K562 (cell line): ENCODE measurements around the gene DOCK8. TPM values are rescaled to one million over a fixed set of nuclear protein-coding genes. Genes with fewer than 3 reads are reported as not detected.

ENCODE experiments used
- CEBPG ChIP-seq, 3 experiments: fragments of 200-800 bp in 1 of 3; sonication (Bioruptor generic) in 1 of 3; sonication (generic) in 1 of 3; formaldehyde crosslinking in 1 of 3; IDR thresholded peaks in 2 of 3; conservative IDR thresholded peaks in 1 of 3; 2 replicates each; pipeline versions ENCODE4 v1.6.1 to v1.8.0; 2016 to 2022; ENCODE audit warnings: missing compliant biosample characterization in 2 of 3, missing genetic modification characterization in 2 of 3, mild to moderate bottlenecking in 1 of 3, missing genetic modification reagents in 1 of 3
- CXXC5 ChIP-seq: fragments of 250-450 bp; sonication (Bioruptor Pico); IDR thresholded peaks from 2 replicates; pipeline ENCODE4 v1.8.0; 2022; ENCODE audit warnings: inconsistent platforms, mild to moderate bottlenecking, moderate library complexity
- KHSRP ChIP-seq: fragments of 450-650 bp; IDR thresholded peaks from 2 replicates; pipeline ENCODE4 v1.6.1; 2017
- STAT5B ChIP-seq: fragments of 250-450 bp; sonication (Bioruptor Pico); IDR thresholded peaks from 2 replicates; pipeline ENCODE4 v1.8.0; 2021; ENCODE audit warnings: mild to moderate bottlenecking, inconsistent platforms
- ZKSCAN3 ChIP-seq: fragments of 250-450 bp; sonication (Bioruptor Pico); IDR thresholded peaks from 2 replicates; pipeline ENCODE4 v1.4.0; 2020
- ZNF12 ChIP-seq: sonication (generic); formaldehyde crosslinking; IDR thresholded peaks from 2 replicates; pipeline ENCODE4 v1.4.0; 2020; ENCODE audit warnings: mild to moderate bottlenecking, missing genetic modification reagents
- ZNF507 ChIP-seq: conservative IDR thresholded peaks from 2 replicates; pipeline ENCODE4 v1.6.1; 2017; ENCODE audit warnings: missing genetic modification characterization, missing compliant biosample characterization
- ZNF699 ChIP-seq: fragments of 250-450 bp; sonication (Bioruptor Pico); IDR thresholded peaks from 2 replicates; pipeline ENCODE4 v1.8.0; 2021; ENCODE audit warnings: mild to moderate bottlenecking, moderate library complexity; ENCODE audit not compliant: insufficient replicate concordance
- polyA plus RNA-seq, 8 experiments: library from polyadenylated mRNA; depleted of rRNA in 4 of 8; stranded (reverse) in 5 of 8; unstranded in 3 of 8; fragments of >200 nt; fragmentation: Nextera tagmentation in 2 of 8; fragmentation: Illumina TruSeq in 1 of 8; extraction: Ambion mirVana in 2 of 8; extraction: Trizol in 1 of 8; gene quantifications; 2 replicates each; pipeline versions ENCODE4 v1.2.1 to v1.2.3, GENCODE V29; 2011 to 2014; ENCODE audit warnings: inconsistent platforms in 1 of 8, missing spikeins in 1 of 8
- total RNA-seq, 7 experiments: library from RNA; depleted of rRNA in 6 of 7; stranded (reverse); fragments of >200 nt in 6 of 7; fragmentation: Illumina TruSeq in 2 of 7; extraction: Trizol in 2 of 7; gene quantifications; 2 replicates each; pipeline versions ENCODE4 v1.2.1 to v1.2.3, GENCODE V29; 2011 to 2021; ENCODE audit warnings: low replicate concordance in 1 of 7
- TF ChIP-seq, protein P1 (sequence below): fragments of 250-450 bp; sonication (Bioruptor Pico); IDR thresholded peaks from 2 replicates; pipeline ENCODE4 v1.8.0; 2021; ENCODE audit warnings: mild to moderate bottlenecking, moderate library complexity
- TF ChIP-seq, protein P2 (sequence below), 3 experiments: IDR thresholded peaks in 2 of 3; conservative IDR thresholded peaks in 1 of 3; 2 replicates each; pipeline ENCODE4 v1.5.1; 2011 to 2012; ENCODE audit warnings: low read length in 3 of 3, mild to moderate bottlenecking in 3 of 3, control low read depth in 2 of 3, improper control_type of control experiment in 1 of 3, inconsistent platforms in 1 of 3, low read depth in 1 of 3, mixed read lengths in 1 of 3, moderate library complexity in 1 of 3; ENCODE audit not compliant: insufficient read depth in 2 of 3
- TF ChIP-seq, protein P3 (sequence below): fragments of 250-450 bp; sonication (Bioruptor Pico); IDR thresholded peaks from 2 replicates; pipeline ENCODE4 v1.9.0; 2021; ENCODE audit warnings: mild to moderate bottlenecking
- TF ChIP-seq, protein P4 (sequence below): fragments of 450-650 bp; IDR thresholded peaks from 2 replicates; pipeline ENCODE4 v1.6.1; 2017; ENCODE audit warnings: antibody characterized with exemption, mild to moderate bottlenecking
- TF ChIP-seq, protein P5 (sequence below): fragments of 450-650 bp; formaldehyde crosslinking; IDR thresholded peaks from 2 replicates; pipeline ENCODE4 v1.4.0; 2020; ENCODE audit warnings: mild to moderate bottlenecking
- TF ChIP-seq, protein P6 (sequence below): sonication (generic); formaldehyde crosslinking; IDR thresholded peaks from 2 replicates; pipeline ENCODE4 v1.8.0; 2022; ENCODE audit warnings: mild to moderate bottlenecking, missing genetic modification reagents

Gene DOCK8
- total and polyA plus RNA-seq, 9 of the 15 experiments (the other 6 are each of a cell fraction or from before 2014, with no cell fraction given), result 14.4 to 53.8 (median 25.1) TPM

DNA sequence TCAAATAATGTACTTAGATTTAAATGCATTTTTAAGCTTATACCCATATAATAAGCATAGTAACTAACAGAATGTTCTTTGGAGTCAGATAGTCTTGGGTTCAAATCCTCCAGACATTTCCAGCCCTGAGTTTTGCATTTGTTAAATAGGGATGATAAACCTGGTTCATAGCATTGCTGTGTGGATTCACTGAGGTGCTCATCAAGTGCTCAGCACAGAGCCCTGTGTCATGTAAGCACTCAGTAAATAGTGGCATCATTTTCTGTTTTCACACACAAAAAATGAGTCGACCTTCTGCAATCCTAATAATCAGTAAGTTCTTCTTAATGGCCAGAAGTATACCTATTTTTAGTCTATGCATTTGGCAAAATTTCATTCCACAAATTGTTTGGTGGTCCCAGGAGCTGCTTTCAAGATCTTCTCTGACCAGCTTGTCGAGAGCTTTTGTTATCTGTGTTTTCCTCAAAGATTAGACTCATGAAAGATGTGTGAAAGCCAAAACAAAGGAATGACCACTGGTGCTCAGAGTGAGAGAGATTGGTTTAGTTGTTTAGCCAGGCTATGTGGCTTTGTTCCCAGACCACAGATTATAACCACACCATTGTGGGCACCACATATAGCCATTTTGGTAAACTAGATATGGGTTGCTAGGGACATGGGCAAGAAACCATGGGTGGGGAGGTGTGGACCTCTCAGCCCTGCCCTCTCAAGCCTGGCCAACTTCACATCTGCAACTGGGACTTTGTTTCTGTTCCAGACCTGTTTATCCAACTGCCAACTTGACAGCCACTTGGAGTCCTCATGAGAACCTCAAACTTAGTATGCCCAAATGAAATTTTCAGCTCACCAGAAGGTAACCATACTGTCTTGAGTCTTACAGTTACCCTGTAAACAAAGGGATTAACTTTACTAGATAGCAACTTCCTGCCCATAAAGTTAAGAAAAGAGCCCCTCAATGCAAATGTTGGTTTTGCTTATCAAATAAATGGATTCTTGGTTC, 45.0 kb downstream of the DOCK8 start (continued):
- TF ChIP-seq, protein P1, sequence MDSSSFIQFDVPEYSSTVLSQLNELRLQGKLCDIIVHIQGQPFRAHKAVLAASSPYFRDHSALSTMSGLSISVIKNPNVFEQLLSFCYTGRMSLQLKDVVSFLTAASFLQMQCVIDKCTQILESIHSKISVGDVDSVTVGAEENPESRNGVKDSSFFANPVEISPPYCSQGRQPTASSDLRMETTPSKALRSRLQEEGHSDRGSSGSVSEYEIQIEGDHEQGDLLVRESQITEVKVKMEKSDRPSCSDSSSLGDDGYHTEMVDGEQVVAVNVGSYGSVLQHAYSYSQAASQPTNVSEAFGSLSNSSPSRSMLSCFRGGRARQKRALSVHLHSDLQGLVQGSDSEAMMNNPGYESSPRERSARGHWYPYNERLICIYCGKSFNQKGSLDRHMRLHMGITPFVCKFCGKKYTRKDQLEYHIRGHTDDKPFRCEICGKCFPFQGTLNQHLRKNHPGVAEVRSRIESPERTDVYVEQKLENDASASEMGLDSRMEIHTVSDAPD (CRISPR knock-in tag), result no peak
- TF ChIP-seq, protein P2, sequence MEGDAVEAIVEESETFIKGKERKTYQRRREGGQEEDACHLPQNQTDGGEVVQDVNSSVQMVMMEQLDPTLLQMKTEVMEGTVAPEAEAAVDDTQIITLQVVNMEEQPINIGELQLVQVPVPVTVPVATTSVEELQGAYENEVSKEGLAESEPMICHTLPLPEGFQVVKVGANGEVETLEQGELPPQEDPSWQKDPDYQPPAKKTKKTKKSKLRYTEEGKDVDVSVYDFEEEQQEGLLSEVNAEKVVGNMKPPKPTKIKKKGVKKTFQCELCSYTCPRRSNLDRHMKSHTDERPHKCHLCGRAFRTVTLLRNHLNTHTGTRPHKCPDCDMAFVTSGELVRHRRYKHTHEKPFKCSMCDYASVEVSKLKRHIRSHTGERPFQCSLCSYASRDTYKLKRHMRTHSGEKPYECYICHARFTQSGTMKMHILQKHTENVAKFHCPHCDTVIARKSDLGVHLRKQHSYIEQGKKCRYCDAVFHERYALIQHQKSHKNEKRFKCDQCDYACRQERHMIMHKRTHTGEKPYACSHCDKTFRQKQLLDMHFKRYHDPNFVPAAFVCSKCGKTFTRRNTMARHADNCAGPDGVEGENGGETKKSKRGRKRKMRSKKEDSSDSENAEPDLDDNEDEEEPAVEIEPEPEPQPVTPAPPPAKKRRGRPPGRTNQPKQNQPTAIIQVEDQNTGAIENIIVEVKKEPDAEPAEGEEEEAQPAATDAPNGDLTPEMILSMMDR (IDR thresholded peaks at IDR 0.05 in 2 of 3, conservative IDR thresholded peaks at IDR 0.05 in 1 of 3; ENCODE audit: insufficient read depth in 2 of 3, low read depth in 1 of 3, low read length in 3 of 3), result no peak
- TF ChIP-seq ZNF699 (no peak), CEBPG (CRISPR knock-in tag; IDR thresholded peaks at IDR 0.05) (no peak), CEBPG (tag; conservative IDR thresholded peaks at IDR 0.05 in 1 of 2, IDR thresholded peaks at IDR 0.05 in 1 of 2) (no peak), STAT5B (no peak), ZNF507 (tag) (no peak), KHSRP (no peak), ZNF12 (CRISPR knock-in tag) (no peak), ZKSCAN3 (no peak), CXXC5 (CRISPR knock-in tag) (0 out of 2 replicates have a peak, but pooled peaks have one; percentile 23)
- TF ChIP-seq, protein P3, sequence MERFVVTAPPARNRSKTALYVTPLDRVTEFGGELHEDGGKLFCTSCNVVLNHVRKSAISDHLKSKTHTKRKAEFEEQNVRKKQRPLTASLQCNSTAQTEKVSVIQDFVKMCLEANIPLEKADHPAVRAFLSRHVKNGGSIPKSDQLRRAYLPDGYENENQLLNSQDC (CRISPR knock-in tag), result no peak
- TF ChIP-seq, protein P4, sequence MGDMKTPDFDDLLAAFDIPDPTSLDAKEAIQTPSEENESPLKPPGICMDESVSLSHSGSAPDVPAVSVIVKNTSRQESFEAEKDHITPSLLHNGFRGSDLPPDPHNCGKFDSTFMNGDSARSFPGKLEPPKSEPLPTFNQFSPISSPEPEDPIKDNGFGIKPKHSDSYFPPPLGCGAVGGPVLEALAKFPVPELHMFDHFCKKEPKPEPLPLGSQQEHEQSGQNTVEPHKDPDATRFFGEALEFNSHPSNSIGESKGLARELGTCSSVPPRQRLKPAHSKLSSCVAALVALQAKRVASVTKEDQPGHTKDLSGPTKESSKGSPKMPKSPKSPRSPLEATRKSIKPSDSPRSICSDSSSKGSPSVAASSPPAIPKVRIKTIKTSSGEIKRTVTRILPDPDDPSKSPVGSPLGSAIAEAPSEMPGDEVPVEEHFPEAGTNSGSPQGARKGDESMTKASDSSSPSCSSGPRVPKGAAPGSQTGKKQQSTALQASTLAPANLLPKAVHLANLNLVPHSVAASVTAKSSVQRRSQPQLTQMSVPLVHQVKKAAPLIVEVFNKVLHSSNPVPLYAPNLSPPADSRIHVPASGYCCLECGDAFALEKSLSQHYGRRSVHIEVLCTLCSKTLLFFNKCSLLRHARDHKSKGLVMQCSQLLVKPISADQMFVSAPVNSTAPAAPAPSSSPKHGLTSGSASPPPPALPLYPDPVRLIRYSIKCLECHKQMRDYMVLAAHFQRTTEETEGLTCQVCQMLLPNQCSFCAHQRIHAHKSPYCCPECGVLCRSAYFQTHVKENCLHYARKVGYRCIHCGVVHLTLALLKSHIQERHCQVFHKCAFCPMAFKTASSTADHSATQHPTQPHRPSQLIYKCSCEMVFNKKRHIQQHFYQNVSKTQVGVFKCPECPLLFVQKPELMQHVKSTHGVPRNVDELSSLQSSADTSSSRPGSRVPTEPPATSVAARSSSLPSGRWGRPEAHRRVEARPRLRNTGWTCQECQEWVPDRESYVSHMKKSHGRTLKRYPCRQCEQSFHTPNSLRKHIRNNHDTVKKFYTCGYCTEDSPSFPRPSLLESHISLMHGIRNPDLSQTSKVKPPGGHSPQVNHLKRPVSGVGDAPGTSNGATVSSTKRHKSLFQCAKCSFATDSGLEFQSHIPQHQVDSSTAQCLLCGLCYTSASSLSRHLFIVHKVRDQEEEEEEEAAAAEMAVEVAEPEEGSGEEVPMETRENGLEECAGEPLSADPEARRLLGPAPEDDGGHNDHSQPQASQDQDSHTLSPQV, result peak; percentile 54; the same call in 1 of the 2 replicates
- TF ChIP-seq, protein P5, sequence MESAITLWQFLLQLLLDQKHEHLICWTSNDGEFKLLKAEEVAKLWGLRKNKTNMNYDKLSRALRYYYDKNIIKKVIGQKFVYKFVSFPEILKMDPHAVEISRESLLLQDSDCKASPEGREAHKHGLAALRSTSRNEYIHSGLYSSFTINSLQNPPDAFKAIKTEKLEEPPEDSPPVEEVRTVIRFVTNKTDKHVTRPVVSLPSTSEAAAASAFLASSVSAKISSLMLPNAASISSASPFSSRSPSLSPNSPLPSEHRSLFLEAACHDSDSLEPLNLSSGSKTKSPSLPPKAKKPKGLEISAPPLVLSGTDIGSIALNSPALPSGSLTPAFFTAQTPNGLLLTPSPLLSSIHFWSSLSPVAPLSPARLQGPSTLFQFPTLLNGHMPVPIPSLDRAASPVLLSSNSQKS (CRISPR knock-in tag), result no peak
- TF ChIP-seq, protein P6, sequence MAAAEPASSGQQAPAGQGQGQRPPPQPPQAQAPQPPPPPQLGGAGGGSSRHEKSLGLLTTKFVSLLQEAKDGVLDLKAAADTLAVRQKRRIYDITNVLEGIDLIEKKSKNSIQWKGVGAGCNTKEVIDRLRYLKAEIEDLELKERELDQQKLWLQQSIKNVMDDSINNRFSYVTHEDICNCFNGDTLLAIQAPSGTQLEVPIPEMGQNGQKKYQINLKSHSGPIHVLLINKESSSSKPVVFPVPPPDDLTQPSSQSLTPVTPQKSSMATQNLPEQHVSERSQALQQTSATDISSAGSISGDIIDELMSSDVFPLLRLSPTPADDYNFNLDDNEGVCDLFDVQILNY, result no peak
